Measurements from ENCODE around the gene LRRC8D.

DNA sequence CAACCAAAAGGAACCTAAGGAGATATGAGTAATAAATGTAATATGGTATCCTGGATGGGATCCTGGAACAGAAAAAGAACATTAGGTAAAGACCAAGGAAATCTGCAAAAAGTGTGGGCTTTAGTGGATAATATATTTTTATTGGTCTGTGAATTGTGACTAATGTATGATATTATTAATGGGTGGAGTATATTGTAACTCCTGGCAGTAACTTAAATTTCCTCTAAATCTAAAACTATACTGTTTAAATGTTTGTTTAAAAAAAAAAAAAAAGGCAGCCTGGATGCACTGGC lies 68.4 kb downstream of the LRRC8D start:
- TF ChIP-seq, protein P1, sequence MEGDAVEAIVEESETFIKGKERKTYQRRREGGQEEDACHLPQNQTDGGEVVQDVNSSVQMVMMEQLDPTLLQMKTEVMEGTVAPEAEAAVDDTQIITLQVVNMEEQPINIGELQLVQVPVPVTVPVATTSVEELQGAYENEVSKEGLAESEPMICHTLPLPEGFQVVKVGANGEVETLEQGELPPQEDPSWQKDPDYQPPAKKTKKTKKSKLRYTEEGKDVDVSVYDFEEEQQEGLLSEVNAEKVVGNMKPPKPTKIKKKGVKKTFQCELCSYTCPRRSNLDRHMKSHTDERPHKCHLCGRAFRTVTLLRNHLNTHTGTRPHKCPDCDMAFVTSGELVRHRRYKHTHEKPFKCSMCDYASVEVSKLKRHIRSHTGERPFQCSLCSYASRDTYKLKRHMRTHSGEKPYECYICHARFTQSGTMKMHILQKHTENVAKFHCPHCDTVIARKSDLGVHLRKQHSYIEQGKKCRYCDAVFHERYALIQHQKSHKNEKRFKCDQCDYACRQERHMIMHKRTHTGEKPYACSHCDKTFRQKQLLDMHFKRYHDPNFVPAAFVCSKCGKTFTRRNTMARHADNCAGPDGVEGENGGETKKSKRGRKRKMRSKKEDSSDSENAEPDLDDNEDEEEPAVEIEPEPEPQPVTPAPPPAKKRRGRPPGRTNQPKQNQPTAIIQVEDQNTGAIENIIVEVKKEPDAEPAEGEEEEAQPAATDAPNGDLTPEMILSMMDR (conservative IDR thresholded peaks at IDR 0.05; ENCODE audit: low read length), result no peak
- TF ChIP-seq EZH2phosphoT487 (IDR thresholded peaks at IDR 0.05; ENCODE audit: borderline replicate concordance), result no peak
